Body of pancreas (tissue), 4 donors: ENCODE results near the gene PCBP3. TPM values are rescaled to one million over a fixed set of nuclear protein-coding genes. Genes with fewer than 3 reads are reported as not detected.
"Not testable (repeated sequence)": the region's sequence is repeated elsewhere in the genome, so short reads cannot be mapped to it uniquely, and the experiment has no call there.

ENCODE experiments used
- ATAC-seq: fragments of 150-250 bp; one replicate; pipeline ENCODE4 v1.9.1; 2016
- DNase-seq, 4 donors: peaks; one replicate each; pipeline ENCODE4 v3.0.0-alpha.2; 2019
- H3K27ac ChIP-seq, 4 donors: fragments of 200-600 bp; sonication (generic); 1 replicate in 3 of 4; 2 replicates in 1 of 4; pipeline versions ENCODE4 v1.5.1 to v1.6.1; 2016 to 2019; ENCODE audit warnings: mild to moderate bottlenecking in 1 of 4, mixed read lengths in 1 of 4, moderate library complexity in 1 of 4
- H3K27me3 ChIP-seq, 2 donors: fragments of 200-600 bp; sonication (generic); one replicate each; pipeline ENCODE4 v1.6.0; 2016; ENCODE audit warnings: mild to moderate bottlenecking in 1 of 2
- H3K36me3 ChIP-seq, 2 donors: fragments of 200-600 bp; sonication (generic); replicated peaks in 1 of 2; 2 replicates each; pipeline ENCODE4 v1.5.1; 2016; ENCODE audit warnings: low read depth in 2 of 2; ENCODE audit not compliant: insufficient read depth in 1 of 2
- H3K4me1 ChIP-seq: fragments of 200-600 bp; sonication (generic); one replicate; pipeline ENCODE4 v1.6.0; 2016
- H3K4me3 ChIP-seq, 2 donors: fragments of 200-600 bp; sonication (generic); 1 replicate in 1 of 2; 2 replicates in 1 of 2; pipeline ENCODE4 v1.5.1; 2016 to 2019
- H3K9me3 ChIP-seq, 3 donors: fragments of 200-600 bp; sonication (generic); 1 replicate in 2 of 3; 2 replicates in 1 of 3; pipeline ENCODE4 v1.5.1; 2016
- POLR2A ChIP-seq, 3 donors: fragments of 450-650 bp; IDR thresholded peaks; one replicate each; pipeline ENCODE4 v1.6.1; 2016; ENCODE audit warnings: antibody characterized with exemption in 3 of 3, mild to moderate bottlenecking in 2 of 3
- WGBS, 2 donors: methylation state at CpG; one replicate each; pipeline ENCODE4 v1.1.5; 2017; 5-methylcytosine and 5-hydroxymethylcytosine counted together
- intact Hi-C: fragments of 100-400 bp; cut with DNase I; formaldehyde crosslinking; loops from one replicate; pipeline ENCODE4 v1.15.1; 2023
- total RNA-seq, 2 donors: library from RNA; depleted of rRNA; stranded (reverse); fragments of >200 nt; gene quantifications; one replicate each; pipeline ENCODE4 v1.1.0, GENCODE V29; 2016
- TF ChIP-seq, protein P1 (sequence below), 7 experiments: fragments of 450-650 bp in 4 of 7; fragments of 200-600 bp in 3 of 7; sonication (generic) in 3 of 7; IDR thresholded peaks; one replicate each; pipeline ENCODE4 v1.5.1; 2016 to 2019; ENCODE audit warnings: antibody characterized with exemption in 7 of 7

The PCBP3 gene
- total RNA-seq, 2 donors from 2014 or later: 1.3 to 4.6 TPM

DNA sequence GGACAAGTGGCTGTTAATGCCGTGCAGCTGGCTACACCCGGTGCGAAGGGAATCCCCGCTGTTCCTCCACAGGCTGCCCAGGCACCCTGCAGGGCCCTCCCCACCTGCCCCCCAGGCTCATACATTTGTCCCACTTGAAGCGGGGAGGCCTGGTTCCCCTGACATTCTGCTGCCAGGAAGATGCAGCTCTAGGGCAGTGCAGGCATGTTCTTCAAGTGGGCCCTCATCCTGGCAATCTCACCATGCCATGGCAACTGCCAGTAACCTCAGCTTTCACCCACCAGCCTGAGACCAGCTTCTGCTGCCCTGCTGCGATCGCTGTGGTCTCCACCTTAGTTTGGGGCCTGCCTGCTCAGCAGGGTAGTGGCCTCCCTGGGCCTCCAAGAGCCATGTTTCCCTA lies 186.1 kb downstream of the PCBP3 start:
- H3K4me1 ChIP-seq: no peaks in the 10 kb centered on the region
- TF ChIP-seq, protein P1, sequence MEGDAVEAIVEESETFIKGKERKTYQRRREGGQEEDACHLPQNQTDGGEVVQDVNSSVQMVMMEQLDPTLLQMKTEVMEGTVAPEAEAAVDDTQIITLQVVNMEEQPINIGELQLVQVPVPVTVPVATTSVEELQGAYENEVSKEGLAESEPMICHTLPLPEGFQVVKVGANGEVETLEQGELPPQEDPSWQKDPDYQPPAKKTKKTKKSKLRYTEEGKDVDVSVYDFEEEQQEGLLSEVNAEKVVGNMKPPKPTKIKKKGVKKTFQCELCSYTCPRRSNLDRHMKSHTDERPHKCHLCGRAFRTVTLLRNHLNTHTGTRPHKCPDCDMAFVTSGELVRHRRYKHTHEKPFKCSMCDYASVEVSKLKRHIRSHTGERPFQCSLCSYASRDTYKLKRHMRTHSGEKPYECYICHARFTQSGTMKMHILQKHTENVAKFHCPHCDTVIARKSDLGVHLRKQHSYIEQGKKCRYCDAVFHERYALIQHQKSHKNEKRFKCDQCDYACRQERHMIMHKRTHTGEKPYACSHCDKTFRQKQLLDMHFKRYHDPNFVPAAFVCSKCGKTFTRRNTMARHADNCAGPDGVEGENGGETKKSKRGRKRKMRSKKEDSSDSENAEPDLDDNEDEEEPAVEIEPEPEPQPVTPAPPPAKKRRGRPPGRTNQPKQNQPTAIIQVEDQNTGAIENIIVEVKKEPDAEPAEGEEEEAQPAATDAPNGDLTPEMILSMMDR (IDR thresholded peaks at IDR 0.05): no peak
- TF ChIP-seq POLR2A (IDR thresholded peaks at IDR 0.05): no peak
- no peak overlapping the region for H3K4me3 ChIP-seq
- no peaks in the 10 kb centered on the region for H3K9me3 ChIP-seq
- no peak overlapping the region for H3K27ac ChIP-seq
- 78 to 80% methylated on average over 5 to 7 of the region's 7 CpGs for whole genome bisulfite sequencing, 2 donors
- H3K27me3 ChIP-seq: no peaks in the 10 kb centered on the region
- H3K36me3 ChIP-seq: no peaks in the 10 kb centered on the region
- ATAC-seq (peak; percentile 9), DNase-seq (no peak)
- intact Hi-C loops: loop anchor here (10.0 kb wide), 1 partner anchor 275 kb away; no protein-coding TSS in a partner anchor

DNA sequence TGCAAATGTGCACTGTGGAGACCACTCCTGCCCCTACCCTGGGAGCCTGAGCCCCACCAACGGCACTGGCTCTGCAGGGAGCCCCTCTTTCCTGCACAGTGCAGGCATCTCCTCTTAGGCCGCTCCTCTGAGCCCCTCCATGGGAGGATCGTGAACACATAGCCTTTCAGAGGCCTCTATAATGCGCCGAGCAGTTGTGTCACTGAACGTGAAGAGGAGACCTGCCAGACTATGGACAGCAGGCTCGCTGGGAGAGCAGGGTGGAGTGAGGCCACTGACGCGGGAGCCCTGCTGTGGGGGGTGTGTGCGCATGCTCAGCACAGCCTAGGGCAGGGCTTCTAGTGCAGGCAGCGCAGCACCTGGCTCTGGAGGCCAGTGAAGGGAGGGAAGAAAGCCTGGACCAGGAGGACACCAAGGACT lies 186.7 kb downstream of the PCBP3 start:
- H3K4me1 ChIP-seq: no peaks in the 10 kb centered on the region
- H3K36me3 ChIP-seq: no peaks in the 10 kb centered on the region
- WGBS, 2 donors: 49 to 67% methylated on average over 7 to 11 of the region's 11 CpGs
- intact Hi-C loops: no loop called here
- no peak overlapping the region for H3K4me3 ChIP-seq
- TF ChIP-seq, protein P1 (IDR thresholded peaks at IDR 0.05): no peak
- TF ChIP-seq POLR2A (IDR thresholded peaks at IDR 0.05): no peak
- DNase-seq: no peak
- H3K27me3 ChIP-seq: no peaks in the 10 kb centered on the region
- no peak overlapping the region for H3K27ac ChIP-seq
- no peak for ATAC-seq
- H3K9me3 ChIP-seq: no peaks in the 10 kb centered on the region

DNA sequence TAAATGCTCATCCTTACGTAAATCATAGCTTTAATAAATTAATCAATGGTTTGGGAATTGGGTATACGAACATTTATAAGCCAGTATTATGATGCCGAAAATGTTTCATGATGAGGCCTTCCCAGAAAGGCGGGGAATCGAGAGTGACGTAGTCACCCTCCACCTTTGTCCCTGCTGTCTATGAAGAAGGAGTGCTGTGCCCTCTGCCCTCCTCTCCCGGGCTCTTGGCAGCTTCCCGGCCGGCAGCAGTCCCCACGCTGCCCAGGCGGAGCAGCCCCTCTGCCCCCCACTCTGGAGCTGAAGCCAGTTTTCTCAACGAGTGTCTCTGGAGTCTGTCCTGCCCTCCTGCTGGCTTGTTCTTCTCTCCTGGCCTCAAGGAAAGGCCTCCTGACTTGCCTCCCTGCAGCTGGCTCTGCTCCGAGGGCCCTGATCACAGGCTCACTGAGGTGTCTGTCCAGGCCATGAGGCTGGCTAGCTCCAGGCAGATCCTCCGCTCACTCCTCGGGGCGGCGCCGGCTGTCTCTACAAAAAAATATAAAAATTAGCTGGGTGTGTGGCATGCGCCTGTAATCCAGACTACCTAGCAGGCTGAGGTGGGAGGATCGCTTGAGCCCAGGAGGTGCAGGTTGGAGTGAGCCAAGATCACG lies 187.3 kb downstream of the PCBP3 start:
- TF ChIP-seq POLR2A (IDR thresholded peaks at IDR 0.05): no peak
- TF ChIP-seq, protein P1 (IDR thresholded peaks at IDR 0.05): no peak
- Histone ChIP-seq H3K27me3 (no peaks in the 10 kb centered on the region), H3K36me3 (no peaks in the 10 kb centered on the region), H3K27ac (no peak overlapping the region), H3K9me3 (no peaks in the 10 kb centered on the region), H3K4me3 (no peak overlapping the region), H3K4me1 (no peaks in the 10 kb centered on the region)
- DNase-seq: no peak
- ATAC-seq: no peak
- intact Hi-C loops: no loop called here
- 77 to 85% methylated on average over 17 to 21 of the region's 21 CpGs for WGBS, 2 donors

DNA sequence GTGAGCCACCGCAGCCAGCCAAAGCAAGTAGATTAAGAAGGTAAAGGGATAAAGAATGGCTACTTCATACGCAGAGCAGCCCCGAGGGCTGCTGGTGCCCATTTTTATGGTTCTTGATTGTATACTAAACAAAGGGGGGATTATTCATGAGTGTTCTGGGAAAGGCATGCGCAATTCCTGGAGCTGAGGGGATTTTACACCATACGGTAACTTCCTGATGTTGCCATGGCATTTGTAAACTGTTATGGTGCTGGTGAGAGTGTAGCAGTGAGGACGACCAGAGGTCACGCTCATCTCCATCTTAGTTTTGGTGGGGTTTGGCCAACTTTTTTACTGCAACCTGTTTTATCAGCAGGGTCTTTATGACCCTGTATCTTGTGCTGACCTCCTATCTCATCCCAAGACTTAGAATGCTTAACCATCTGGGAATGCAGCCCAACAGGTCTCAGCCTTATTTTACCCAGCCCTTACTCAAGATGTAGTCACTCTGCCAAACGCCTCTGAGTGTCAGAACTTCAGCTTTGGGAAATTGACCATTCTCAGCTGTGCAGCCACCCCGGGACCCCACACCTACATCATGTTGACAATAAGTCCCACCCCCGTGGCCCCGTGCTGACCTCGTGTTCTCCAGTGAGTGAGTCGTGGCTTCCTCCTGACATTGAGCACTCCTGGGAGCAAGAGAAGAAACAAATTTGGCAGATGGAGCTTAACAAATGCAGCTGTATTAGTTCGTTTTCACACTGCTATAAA lies 188.6 kb downstream of the PCBP3 start:
- peak in 2 of 4 donors; percentile 15 to 34 for DNase-seq
- intact Hi-C loops: no loop called here
- ATAC-seq: no peak
- H3K4me3 ChIP-seq: no peak overlapping the region
- H3K36me3 ChIP-seq: no peaks in the 10 kb centered on the region
- 68 to 75% methylated on average over 14 of the region's 14 CpGs for WGBS, 2 donors
- no peak overlapping the region for H3K27ac ChIP-seq
- TF ChIP-seq POLR2A (IDR thresholded peaks at IDR 0.05): no peak
- H3K27me3 ChIP-seq: no peaks in the 10 kb centered on the region
- no peaks in the 10 kb centered on the region for H3K4me1 ChIP-seq
- H3K9me3 ChIP-seq: no peaks in the 10 kb centered on the region

DNA sequence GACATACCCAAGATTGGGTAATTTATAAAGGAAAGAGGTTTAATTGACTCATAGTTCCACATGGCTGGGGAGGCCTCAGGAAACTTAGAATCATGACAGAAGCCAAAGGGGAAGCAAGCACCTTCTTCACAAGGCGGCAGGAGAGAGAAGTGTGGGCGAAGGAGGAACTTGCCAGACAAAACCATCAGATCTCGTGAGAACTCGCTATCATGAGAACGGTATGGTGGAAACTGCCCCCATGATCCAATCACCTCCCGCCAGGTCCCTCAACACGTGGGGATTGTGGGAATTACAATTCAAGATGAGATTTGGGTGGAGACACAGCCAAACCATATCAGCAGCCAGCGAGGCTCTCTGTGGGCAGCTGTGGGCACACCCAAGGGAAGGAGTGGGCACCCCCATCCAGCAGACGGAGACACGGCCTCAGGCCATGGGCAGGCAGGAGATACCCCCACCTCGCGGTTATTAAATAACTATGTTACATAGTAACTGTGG lies 189.3 kb downstream of the PCBP3 start:
- intact Hi-C loops, H3K36me3 ChIP-seq, H3K4me1 ChIP-seq, H3K27ac ChIP-seq, ATAC-seq, H3K9me3 ChIP-seq, DNase-seq, H3K27me3 ChIP-seq, H3K4me3 ChIP-seq: not testable (repeated sequence)
- WGBS, 2 donors: 71 to 75% methylated on average over 11 to 12 of the region's 12 CpGs
